GM12892 (cell line): ENCODE measurements around the gene LIPE.

Experiments used
- DNase-seq: peaks from one replicate; pipeline ENCODE4 v3.0.0; 2011; ENCODE audit not compliant: insufficient read length
- FAIRE-seq: peaks from 2 replicates; lab custom pipeline; 2011; peaks lifted over from hg19 to GRCh38; lab: Jason Lieb, UNC
- POLR2A ChIP-seq: IDR thresholded peaks from 2 replicates; pipeline ENCODE4 v1.6.1; 2011; ENCODE audit warnings: low read depth, low read length, control low read depth
- POLR2AphosphoS5 ChIP-seq: IDR thresholded peaks from 2 replicates; pipeline ENCODE4 v1.6.1; 2011; ENCODE audit warnings: low read depth, low read length, control low read depth
- TAF1 ChIP-seq: IDR thresholded peaks from 2 replicates; pipeline ENCODE4 v1.6.1; 2011; ENCODE audit warnings: low read depth, mild to moderate bottlenecking, control low read depth, low read length, borderline replicate concordance

The LIPE gene

GRCh38 chr19:42441049-42441445 lies 13.9 kb upstream of the LIPE start:
- no peak for TF ChIP-seq POLR2A
- TF ChIP-seq TAF1, result no peak
- TF ChIP-seq POLR2AphosphoS5, result no peak
- peak; percentile 62 for FAIRE-seq

GRCh38 chr19:42440357-42441048 lies 13.3 kb upstream of the LIPE start:
- no peak for TF ChIP-seq TAF1
- no peak for TF ChIP-seq POLR2A
- no peak for TF ChIP-seq POLR2AphosphoS5
- FAIRE-seq (no peak), DNase-seq (peak; percentile 52)

More at GRCh38 chr19:42441049-42441445, 13.9 kb upstream of the LIPE start:
- DNase-seq, result no peak

DNA sequence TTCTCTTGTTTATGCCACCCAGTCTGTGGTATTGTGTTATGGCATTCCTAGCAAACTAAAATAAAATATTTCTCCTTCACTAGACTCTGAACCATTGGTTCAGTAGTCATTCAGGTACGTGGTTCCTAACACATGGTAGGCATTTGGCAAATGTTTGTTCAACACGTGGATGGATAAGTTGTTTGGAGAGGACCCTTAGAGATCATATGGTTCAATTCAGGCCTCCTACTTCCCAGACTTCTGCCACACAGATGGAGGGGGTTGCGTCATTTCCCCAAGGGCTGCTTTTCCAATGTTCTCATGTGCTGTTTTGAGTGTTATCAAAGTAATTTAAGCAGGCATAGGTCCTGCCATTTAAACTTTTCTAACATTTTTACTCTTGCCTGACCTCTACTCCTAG lies 8.8 kb upstream of the LIPE start:
- no peak for FAIRE-seq
- TF ChIP-seq POLR2A, result no peak
- no peak for TF ChIP-seq TAF1
- TF ChIP-seq POLR2AphosphoS5, result no peak
- DNase-seq, result no peak

GRCh38 chr19:42435316-42435715 lies 8.1 kb upstream of the LIPE start:
- DNase-seq (no peak), FAIRE-seq (no peak)
- no peak for TF ChIP-seq TAF1
- no peak for TF ChIP-seq POLR2AphosphoS5
- TF ChIP-seq POLR2A, result no peak

DNA sequence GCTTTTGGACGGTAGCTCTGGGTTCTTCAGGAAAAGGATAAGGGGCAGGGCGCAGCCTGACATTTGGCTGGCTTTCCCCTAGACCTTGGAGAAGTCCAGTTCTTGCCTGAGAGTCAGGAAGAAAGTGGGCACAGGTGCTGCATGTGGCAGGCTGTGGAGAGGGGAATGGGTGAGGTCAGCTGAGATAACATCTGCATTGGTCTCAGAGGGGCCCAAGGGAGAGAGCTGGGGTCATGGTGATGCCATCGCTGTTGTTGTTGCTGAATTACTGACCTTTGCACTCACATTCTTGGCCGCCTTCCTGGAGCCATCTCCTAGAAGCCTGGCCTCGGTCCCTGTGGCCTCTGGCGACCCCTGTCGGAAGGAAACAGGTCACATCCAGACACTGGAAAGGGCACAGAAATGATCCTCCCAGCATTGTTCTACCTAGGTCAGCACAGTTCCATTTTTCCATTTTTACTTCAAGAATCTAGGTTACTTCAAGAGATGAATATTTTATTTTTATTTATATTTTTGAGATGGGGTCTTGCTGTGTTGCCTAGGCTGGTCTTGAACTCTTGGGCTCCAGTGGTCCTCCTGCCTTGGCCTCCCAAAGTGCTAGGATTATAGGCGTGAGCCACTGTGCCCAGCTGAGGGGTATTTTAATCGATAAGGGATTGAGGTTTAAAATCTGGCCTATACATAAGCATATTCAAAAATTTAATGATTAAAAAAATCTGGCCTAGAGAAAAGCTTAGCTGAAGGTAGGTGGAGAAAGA lies 6.5 kb upstream of the LIPE start:
- FAIRE-seq, result peak; percentile 78

DNA sequence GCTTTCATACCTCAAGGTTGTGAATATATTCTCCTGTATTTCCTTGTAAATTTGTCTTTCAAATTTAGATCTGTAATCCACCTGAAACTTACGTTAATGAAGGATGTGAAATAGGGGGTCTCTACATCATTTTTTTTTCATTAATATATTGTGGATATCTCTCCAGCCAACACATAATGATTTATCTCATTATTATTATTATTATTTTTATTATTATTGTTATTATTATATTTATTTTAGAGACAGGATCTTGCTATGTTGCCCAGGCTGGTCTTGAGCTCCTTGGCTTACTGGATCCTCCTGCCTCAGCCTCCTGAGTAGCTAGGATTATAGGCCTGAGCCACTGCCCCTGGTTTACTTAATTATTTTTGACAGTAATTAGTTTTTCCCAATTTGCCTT lies 4.3 kb upstream of the LIPE start:
- no peak for FAIRE-seq
- no peak for DNase-seq

More for the DNA sequence above, 6.5 kb upstream of the LIPE start:
- no peak for DNase-seq
- TF ChIP-seq POLR2A, result no peak
- TF ChIP-seq POLR2AphosphoS5, result no peak
- TF ChIP-seq TAF1, result no peak

GRCh38 chr19:42428676-42429075 lies 1.5 kb upstream of the LIPE start:
- no peak for DNase-seq
- no peak for FAIRE-seq
- TF ChIP-seq POLR2AphosphoS5, result no peak
- no peak for TF ChIP-seq POLR2A
- TF ChIP-seq TAF1, result no peak

More for the DNA sequence above, 4.3 kb upstream of the LIPE start:
- TF ChIP-seq POLR2A (no peak), TAF1 (no peak), POLR2AphosphoS5 (no peak)

GRCh38 chr19:42426643-42427042 lies 545 bp downstream of the LIPE start:
- TF ChIP-seq TAF1 (no peak), POLR2A (no peak), POLR2AphosphoS5 (no peak)
- no peak for FAIRE-seq
- no peak for DNase-seq

- DNase-seq, result no peak
- TF ChIP-seq POLR2A (no peak), TAF1 (no peak), POLR2AphosphoS5 (no peak)
These were observed 2.5 kb downstream of the LIPE start for GRCh38 chr19:42424712-42425131.

GRCh38 chr19:42424345-42424707 lies 2.9 kb downstream of the LIPE start:
- no peak for FAIRE-seq

More at GRCh38 chr19:42424712-42425131, 2.5 kb downstream of the LIPE start:
- FAIRE-seq, result no peak

DNA sequence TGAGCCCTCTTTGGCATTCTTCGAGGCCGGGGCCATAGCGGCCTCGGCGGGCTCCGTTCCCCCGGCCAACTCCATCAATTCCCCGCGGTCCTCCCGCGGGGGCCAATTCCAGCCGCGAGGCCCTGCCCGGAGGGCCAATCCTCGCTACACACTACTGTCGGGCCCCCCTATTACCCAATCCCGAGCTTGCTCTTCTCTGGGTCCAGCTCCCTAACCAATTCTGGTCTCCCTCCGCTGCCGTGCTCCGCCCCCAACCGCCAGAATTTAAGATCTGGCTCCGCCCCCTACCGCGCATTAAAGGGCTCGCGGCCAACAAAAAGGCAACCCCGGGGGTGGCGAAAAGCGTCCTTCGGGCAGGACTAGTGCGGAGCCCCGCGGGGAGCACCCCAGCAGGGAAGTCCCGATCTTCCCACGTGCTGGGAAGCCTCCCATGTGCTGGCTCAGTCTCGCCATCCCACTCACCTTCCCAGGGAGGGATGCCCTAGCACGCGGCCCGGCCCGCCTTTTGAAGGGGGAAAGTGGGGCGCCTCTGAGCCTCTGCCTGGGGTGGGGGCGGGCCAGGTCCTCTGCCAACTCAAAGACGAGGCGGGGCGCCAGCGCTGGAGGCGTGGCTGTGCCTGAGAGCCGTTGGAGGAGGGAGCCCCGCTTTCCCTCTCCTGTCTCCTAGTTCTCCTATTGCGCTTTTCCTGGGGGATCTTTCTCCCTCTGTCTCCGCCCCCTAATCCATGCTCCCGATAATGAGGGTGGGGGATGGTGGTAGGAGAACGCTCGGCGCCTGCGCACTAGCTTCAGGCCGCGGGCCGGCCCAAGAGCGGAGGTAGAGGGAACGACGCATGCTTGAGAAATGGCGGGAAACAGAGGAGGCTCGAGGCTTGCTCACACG lies 3.5 kb downstream of the LIPE start:
- peak; percentile 17; the same call in 1 of the 2 replicates for TF ChIP-seq POLR2A
- no peak for TF ChIP-seq TAF1
- DNase-seq (peak; percentile 95), FAIRE-seq (peak; percentile 93)

More at GRCh38 chr19:42424345-42424707, 2.9 kb downstream of the LIPE start:
- DNase-seq, result no peak
- TF ChIP-seq POLR2A, result no peak
